Aorta (tissue), 5 donors: ENCODE results near the gene MRGPRD. TPM values are rescaled to one million over a fixed set of nuclear protein-coding genes. Genes with fewer than 3 reads are reported as not detected.

ENCODE experiments used
- ATAC-seq: fragments of 200-7000 bp; cut with Tn5 transposase; one replicate; pipeline ENCODE4 v1.9.1; 2022; ENCODE audit warnings: moderate library complexity; ENCODE audit not compliant: low FRiP score
- DNase-seq, 2 donors: peaks; one replicate each; pipeline ENCODE4 v3.0.0-alpha.2; 2020
- H3K27ac ChIP-seq, 2 donors: one replicate each; pipeline ENCODE4 v1.5.1; 2013; ENCODE audit warnings: low read length in 2 of 2, mild to moderate bottlenecking in 2 of 2, moderate library complexity in 2 of 2, control low read depth in 1 of 2, inconsistent platforms in 1 of 2, low read depth in 1 of 2
- H3K27me3 ChIP-seq, 2 donors: one replicate each; pipeline ENCODE4 v1.6.1; 2013; ENCODE audit warnings: control low read depth in 1 of 2, low read length in 1 of 2, mild to moderate bottlenecking in 1 of 2, moderate library complexity in 1 of 2; ENCODE audit not compliant: insufficient read depth in 2 of 2, control insufficient read depth in 1 of 2
- H3K36me3 ChIP-seq, 2 donors: one replicate each; pipeline ENCODE4 v1.6.1; 2013; ENCODE audit warnings: control low read depth in 1 of 2, low read length in 1 of 2, mild to moderate bottlenecking in 1 of 2; ENCODE audit not compliant: insufficient read depth in 2 of 2, control insufficient read depth in 1 of 2
- H3K4me1 ChIP-seq, 2 donors: one replicate each; pipeline ENCODE4 v1.6.1; 2013; ENCODE audit warnings: low read length in 2 of 2, control low read depth in 1 of 2, mild to moderate bottlenecking in 1 of 2, moderate library complexity in 1 of 2; ENCODE audit not compliant: insufficient read depth in 2 of 2, control insufficient read depth in 1 of 2
- H3K4me3 ChIP-seq, 2 donors: one replicate each; pipeline ENCODE4 v1.5.1; 2013; ENCODE audit warnings: low read length in 2 of 2, control low read depth in 1 of 2, mild to moderate bottlenecking in 1 of 2
- H3K9me3 ChIP-seq: one replicate; pipeline ENCODE4 v1.6.1; 2013; ENCODE audit warnings: mild to moderate bottlenecking, low read length; ENCODE audit not compliant: control insufficient read depth
- WGBS, 2 donors: extraction: QIAGEN DNeasy Blood & Tissue Kit; methylation state at CpG; one replicate each; pipeline ENCODE4 v1.1.7; 2013; 5-methylcytosine and 5-hydroxymethylcytosine counted together
- intact Hi-C, 2 donors: fragments of 100-400 bp; cut with DNase I; formaldehyde crosslinking; loops; one replicate each; pipeline versions ENCODE4 v1.14.2 to v1.15.0; 2022
- polyA plus RNA-seq, 2 donors: library from polyadenylated mRNA; stranded (reverse); fragments of 200-250 nt; gene quantifications; one replicate each; pipeline ENCODE4 v1.2.3, GENCODE V29; 2013
- total RNA-seq, 2 donors: library from RNA; stranded (reverse); fragmentation: NEBNext Ultra II Directional; extraction: Animal tissue kit (Norgen Biotek cat#: 25700); gene quantifications; one replicate each; pipeline ENCODE4 v1.2.1, GENCODE V29; 2021
- donor health status: healthy with polysubstance abuse.
- donor health status: Bipolar disorder and iron deficiency.
- donor health status: DM: no; HTN: no; CAD: no.
- donor health status: DM: no; HTN: no; CAD: no.
- donor health status: DM: yes; HTN: yes; CAD: no.

MRGPRD gene
- total and polyA plus RNA-seq, 4 donors, result 0.49 TPM; not detected in 3

DNA sequence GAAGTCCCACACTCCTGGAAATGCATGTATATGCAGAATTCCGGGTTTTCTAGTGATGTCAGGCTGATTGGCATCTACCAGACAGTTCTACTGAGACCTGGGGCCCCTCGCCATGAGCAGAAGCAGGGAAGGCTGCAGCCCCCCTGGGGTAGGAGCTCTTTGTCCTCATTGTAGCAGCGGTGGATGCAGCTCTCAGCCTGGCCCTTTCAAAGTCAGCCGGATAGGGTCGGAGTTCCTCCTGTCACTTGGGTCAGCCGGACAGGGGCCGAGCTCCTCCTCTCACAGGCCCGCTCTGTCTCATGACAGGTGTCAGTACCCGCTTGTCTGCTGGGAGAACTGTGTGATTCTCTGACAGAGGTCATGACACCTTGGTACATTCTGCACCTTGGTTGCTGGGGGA, 30.0 kb downstream of the MRGPRD start:
- Histone ChIP-seq H3K4me1 (no peaks in the 10 kb centered on the region), H3K9me3 (no peaks in the 10 kb centered on the region), H3K27me3 (no peaks in the 10 kb centered on the region), H3K4me3 (no peak overlapping the region), H3K36me3 (no peaks in the 10 kb centered on the region), H3K27ac (no peak overlapping the region)
- intact Hi-C loops, result loop anchor here in 1 of 2 donors (5.0 kb wide), 1 partner anchor 53 kb away; no protein-coding TSS in a partner anchor
- ATAC-seq, result no peak
- DNase-seq, result no peak
- WGBS, 2 donors, result 88 to 92% methylated on average over 9 of the region's 9 CpGs

DNA sequence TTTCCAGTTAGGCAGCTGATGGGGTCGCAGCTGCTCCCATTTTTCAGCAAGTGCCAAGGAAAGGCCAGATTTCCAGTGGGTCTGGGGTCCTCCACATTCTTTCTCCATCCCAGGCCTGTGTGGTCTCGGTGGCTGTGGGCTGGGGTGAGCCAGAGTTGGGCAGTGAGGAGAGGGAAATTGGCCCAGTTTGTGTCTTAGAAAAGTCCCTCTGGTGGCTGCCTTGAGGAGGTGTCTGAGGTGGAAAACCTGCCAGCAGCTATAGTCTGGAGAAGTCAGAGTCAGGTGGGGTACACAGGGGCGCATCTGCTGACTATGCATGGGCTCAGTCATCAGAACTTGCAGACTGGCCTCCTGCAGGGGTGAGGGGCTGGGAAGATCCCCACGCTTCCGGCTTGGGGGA, 30.5 kb downstream of the MRGPRD start:
- intact Hi-C loops, result loop anchor here in 1 of 2 donors (5.0 kb wide), 1 partner anchor 53 kb away; no protein-coding TSS in a partner anchor
- H3K27ac ChIP-seq, result no peak overlapping the region
- 69 to 70% methylated on average over 5 of the region's 5 CpGs for WGBS, 2 donors
- no peak for DNase-seq
- ATAC-seq, result no peak
- H3K36me3 ChIP-seq, result no peaks in the 10 kb centered on the region
- no peak overlapping the region for H3K4me3 ChIP-seq
- no peaks in the 10 kb centered on the region for H3K27me3 ChIP-seq
- H3K9me3 ChIP-seq, result no peaks in the 10 kb centered on the region
- no peaks in the 10 kb centered on the region for H3K4me1 ChIP-seq

DNA sequence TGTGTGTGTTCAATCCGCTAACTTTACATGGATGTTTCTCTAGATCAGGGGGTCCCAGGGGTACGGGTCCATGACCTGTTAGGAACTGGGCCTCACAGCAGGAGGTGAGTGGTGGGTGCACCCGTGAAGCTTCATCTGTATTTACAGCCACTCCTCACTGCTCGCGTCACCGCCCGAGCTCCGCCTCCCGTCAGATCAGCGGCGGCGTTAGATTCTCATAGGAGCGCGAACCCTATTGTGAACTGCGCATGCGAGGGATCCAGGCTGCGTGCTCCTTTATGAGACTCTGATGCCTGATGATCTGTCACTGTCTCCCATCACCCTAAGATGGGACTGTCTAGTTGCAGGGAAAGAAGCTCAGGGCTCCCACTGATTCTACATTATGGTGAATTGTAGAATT, 31.9 kb downstream of the MRGPRD start:
- H3K27ac ChIP-seq, result no peak overlapping the region
- intact Hi-C loops, result loop anchor here in 1 of 2 donors (5.0 kb wide), 2 partner anchors 48 to 63 kb away; partner anchors contain the start of gene MRGPRF

DNA sequence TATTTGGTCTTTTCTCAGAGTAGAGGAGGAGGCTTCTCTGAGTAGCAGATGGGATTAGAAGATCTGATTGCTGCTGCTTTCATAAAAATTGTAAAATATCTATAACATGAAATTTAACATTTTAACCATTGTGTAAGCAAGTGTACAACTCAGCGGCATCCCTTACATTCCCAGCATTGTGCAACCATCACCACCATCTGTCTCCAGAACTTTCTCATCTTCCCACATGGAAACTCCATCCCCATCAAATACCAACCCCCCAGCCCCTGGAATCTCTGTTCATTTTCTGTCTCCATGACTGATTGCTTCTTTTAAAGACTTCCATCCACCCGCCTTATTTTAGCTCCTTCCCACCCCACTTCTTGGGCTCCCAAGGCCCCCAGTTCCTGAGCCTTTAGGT, 32.3 kb downstream of the MRGPRD start:
- intact Hi-C loops, result loop anchor here in 1 of 2 donors (5.0 kb wide), 2 partner anchors 49 to 64 kb away; partner anchors contain the start of gene MRGPRF
- H3K9me3 ChIP-seq, result no peaks in the 10 kb centered on the region
- no peaks in the 10 kb centered on the region for H3K4me1 ChIP-seq
- H3K27ac ChIP-seq, result no peak overlapping the region
- H3K4me3 ChIP-seq, result no peak overlapping the region
- 50 to 65% methylated on average over 2 of the region's 2 CpGs for WGBS, 2 donors
- ATAC-seq (no peak), DNase-seq (no peak)
- no peaks in the 10 kb centered on the region for H3K36me3 ChIP-seq
- no peaks in the 10 kb centered on the region for H3K27me3 ChIP-seq

More for the DNA sequence above, 31.9 kb downstream of the MRGPRD start:
- no peaks in the 10 kb centered on the region for H3K9me3 ChIP-seq
- WGBS, 2 donors, result 95 to 96% methylated on average over 17 of the region's 17 CpGs
- no peaks in the 10 kb centered on the region for H3K27me3 ChIP-seq
- no peaks in the 10 kb centered on the region for H3K36me3 ChIP-seq
- ATAC-seq, result no peak
- no peaks in the 10 kb centered on the region for H3K4me1 ChIP-seq
- H3K4me3 ChIP-seq, result no peak overlapping the region
- DNase-seq, result no peak

DNA sequence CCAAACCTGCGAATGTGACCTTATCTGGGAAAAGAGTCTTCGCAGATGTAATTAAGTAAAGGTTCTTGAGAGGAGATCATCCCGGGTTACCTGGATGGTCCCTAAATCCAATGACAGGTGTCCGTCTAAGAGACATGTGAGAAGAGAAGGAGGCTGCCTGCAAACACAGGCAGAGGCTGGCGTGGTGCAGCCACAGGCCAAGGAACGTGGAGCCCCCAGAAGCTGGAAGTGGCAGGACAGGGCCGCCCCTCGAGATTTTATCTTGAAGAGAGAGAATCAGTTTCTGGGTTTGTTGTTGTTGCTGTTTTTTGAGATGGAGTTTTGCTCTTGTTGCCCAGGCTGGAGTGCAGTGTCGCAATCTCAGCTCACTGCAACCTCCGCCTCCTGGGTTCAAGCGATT, 33.6 kb downstream of the MRGPRD start:
- no peaks in the 10 kb centered on the region for H3K27me3 ChIP-seq
- intact Hi-C loops, result loop anchor here (2.0 to 5.0 kb wide), 3 partner anchors 50 to 65 kb away; partner anchors contain the start of gene MRGPRF (in 1 of the 2)
- no peaks in the 10 kb centered on the region for H3K9me3 ChIP-seq
- H3K27ac ChIP-seq, result peak overlapping the region; percentile 50 to 78
- no peaks in the 10 kb centered on the region for H3K36me3 ChIP-seq
- DNase-seq (no peak), ATAC-seq (no peak)
- H3K4me1 ChIP-seq, result no peaks in the 10 kb centered on the region
- 81 to 85% methylated on average over 11 of the region's 11 CpGs for WGBS, 2 donors
- no peak overlapping the region for H3K4me3 ChIP-seq

DNA sequence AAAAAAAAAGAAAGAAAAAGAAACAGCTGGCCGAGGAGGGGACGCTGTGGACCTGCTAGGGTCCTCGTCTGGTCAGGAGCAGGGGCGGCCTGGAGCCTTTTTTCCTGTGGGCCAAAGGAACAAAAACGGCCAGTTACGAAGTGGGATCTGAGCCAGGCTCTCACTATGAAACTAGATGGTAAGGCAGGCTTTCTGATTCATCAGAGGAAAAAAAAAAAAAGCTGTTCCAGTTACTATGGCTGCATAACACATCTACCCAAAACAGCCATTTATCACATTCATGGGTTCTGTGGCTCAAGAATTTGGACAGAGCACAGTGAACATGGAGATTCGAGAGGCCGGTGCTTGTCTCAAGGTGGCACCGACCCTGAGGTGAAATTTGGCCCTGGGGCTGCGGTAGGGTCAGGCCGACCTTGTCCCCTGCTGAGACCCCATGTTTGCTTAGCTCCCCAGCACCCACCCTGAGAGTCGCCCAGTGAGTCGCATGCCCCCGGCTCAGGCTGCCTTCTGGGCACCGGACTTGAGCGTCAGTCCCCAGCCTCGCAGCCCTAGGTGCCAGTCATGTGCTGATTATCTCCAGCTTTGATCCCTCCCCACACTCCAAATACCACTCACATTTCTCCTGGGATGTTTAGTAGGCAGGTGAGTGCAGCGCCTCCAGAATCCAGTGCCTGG, 34.2 kb downstream of the MRGPRD start:
- Histone ChIP-seq H3K4me3 (no peak overlapping the region), H3K4me1 (no peaks in the 10 kb centered on the region), H3K36me3 (no peaks in the 10 kb centered on the region), H3K27me3 (no peaks in the 10 kb centered on the region), H3K27ac (peak overlapping the region; percentile 50 to 78), H3K9me3 (no peaks in the 10 kb centered on the region)
- DNase-seq (peak; percentile 73 to 81), ATAC-seq (peak; percentile 75)
- WGBS, 2 donors, result 11% methylated on average over 18 of the region's 18 CpGs
- intact Hi-C loops, result loop anchor here (2.0 to 5.0 kb wide), 3 partner anchors 51 to 66 kb away; partner anchors contain the start of gene MRGPRF (in 1 of the 2)

DNA sequence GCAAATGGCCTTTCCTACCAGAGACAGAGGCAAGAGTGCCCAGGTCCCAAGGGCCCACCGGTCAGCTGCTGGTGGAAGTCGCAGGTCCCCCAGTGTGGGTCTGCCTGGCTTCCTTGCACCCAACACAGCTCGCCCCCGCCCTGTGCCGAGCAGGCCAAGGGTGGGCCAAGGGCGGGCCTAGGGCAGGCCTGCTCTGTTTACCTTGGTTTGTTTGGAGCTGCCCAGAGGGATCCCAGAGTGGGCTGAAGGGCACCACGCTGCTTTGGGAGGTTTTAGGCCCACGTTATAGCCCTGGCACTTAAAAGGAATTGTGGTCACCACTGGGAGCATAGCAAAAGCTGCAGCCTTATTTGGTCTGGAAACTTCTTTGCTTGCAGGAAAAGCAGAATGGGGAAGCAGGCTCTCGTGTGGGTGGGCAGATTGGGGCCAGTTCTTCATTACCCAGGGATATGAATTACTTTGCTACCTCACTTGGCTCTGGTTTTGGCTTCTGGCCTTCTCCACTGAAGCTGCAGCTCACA, 38.0 kb downstream of the MRGPRD start:
- peak overlapping the region; percentile 90 to 98 for H3K27ac ChIP-seq
- intact Hi-C loops, result loop anchor here in 1 of 2 donors (5.0 kb wide), 1 partner anchor 69 kb away; the partner anchor contains the start of gene MRGPRF
- H3K4me1 ChIP-seq, result no peaks in the 10 kb centered on the region
- H3K9me3 ChIP-seq, result no peaks in the 10 kb centered on the region
- no peaks in the 10 kb centered on the region for H3K27me3 ChIP-seq
- peak; percentile 87 for ATAC-seq
- H3K36me3 ChIP-seq, result no peaks in the 10 kb centered on the region
- WGBS, 2 donors, result 9 to 17% methylated on average over 9 of the region's 9 CpGs
- H3K4me3 ChIP-seq, result no peak overlapping the region
- DNase-seq, result peak; percentile 78 to 84

DNA sequence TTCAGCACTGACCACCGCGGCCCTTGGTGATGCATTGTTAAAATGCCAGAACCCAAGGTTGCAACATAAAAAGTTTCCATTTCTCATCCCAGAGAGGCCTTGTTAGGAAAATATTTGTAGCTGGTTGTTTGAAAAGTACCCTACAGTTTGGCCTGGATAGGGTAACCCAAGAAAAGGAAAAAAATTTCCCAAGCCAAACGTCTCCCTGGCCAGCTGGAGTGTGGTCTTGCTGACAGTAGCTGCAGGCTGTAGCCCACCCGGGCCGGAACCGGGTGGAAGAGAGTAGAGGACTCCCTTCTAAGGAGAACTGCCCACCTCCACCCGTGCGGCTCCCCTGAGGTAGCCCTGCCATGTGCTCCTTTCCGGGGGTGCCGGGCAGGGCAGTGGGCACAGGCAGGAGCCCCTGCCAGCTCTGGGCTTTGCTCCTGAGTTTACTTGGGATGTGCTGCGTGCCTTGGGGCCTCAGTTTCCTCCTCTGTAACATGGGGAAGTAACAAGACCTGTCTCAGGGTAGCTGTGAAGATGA, 38.6 kb downstream of the MRGPRD start:
- H3K4me3 ChIP-seq, result no peak overlapping the region
- intact Hi-C loops, result loop anchor here in 1 of 2 donors (5.0 kb wide), 1 partner anchor 70 kb away; the partner anchor contains the start of gene MRGPRF
- WGBS, 2 donors, result 21 to 31% methylated on average over 11 of the region's 11 CpGs
- ATAC-seq (peak; percentile 3), DNase-seq (no peak)
- peak overlapping the region; percentile 90 to 98 for H3K27ac ChIP-seq
- H3K9me3 ChIP-seq, result no peaks in the 10 kb centered on the region
- no peaks in the 10 kb centered on the region for H3K4me1 ChIP-seq
- no peaks in the 10 kb centered on the region for H3K27me3 ChIP-seq
- peaks cover 0 to 3% of the 10 kb centered on the region in 2 donors for H3K36me3 ChIP-seq
